G401 (cell line): ENCODE data around the gene PRKN. TPM values are rescaled to one million over a fixed set of nuclear protein-coding genes. Genes with fewer than 3 reads are reported as not detected.

Source experiments
- DNase-seq: peaks from one replicate; pipeline ENCODE4 v3.0.0-alpha.2; 2015; ENCODE audit warnings: low spot score
- in situ Hi-C: cut with HindIII; loops from 2 replicates; pipeline ENCODE4 v1.10.0; 2016; ENCODE audit warnings: low sequenced_read_pairs, mixed read lengths
- total RNA-seq: library from RNA; depleted of rRNA; stranded (reverse); fragments of >200 nt; shearing (Covaris generic); gene quantifications from 2 replicates; pipeline ENCODE4 v1.2.3, GENCODE V29; 2014

PRKN gene
- total RNA-seq, 1 experiment from 2014 or later, result 1.1 TPM

DNA sequence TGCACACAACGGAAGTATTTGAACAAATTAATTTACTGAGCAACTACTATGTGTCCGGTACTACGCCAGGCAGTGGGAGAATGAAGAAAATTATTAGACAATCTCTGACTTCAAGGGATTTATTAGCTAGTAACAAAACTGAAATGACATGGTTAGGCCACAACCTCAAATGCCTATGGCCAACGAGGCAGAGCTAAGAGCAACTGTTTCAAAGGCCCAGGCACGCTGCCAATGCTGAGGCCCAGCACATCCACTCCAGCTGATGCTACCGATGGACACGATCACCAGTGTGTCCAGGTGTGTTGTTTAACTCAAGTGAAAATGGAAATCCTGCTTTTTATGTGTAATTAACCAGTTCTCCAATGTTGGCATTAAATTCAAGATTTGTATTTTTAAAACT is 420.9 kb downstream of the PRKN start:
- no peak for DNase-seq
- in situ Hi-C loops, result no loop called here

DNA sequence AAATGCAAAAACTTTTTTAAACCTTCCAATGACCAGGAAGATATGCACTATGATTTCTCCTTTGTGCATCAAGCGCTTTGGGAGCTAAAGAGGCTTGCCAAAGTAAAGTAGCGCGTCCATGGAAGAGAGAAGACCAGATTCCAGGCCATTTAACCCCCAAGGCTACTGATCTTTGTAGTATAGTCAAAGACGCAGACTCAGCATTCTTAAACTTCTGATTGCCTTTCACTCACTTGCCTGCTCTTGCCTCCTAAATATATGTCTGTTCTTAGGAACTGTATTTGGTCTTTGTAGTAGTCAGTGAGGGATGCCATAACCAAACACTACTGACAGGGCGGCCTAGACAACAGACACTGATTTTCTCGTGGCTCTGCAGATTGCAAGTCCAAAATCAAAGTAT is 426.4 kb downstream of the PRKN start:
- DNase-seq, result no peak
- in situ Hi-C loops, result no loop called here

DNA sequence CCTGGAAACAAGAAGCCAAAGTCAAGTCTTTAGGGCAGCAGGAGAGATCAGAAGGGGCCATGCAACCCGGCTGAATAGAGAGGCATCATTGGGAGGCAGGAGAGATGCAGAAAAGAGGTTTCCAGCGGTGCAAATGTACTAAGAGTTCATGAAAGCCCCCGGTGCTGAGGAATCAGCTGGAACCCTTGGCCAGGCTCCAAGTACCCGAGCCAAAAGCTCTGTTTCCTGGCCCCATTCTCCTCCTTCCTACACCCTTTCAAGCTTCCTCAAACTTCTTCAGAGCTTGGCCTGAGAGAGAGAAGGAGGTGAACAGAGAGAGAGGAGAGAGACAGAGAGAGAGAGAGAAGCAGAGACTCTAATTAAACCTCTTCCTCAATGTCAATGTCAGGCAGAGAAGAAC is 433.5 kb downstream of the PRKN start:
- in situ Hi-C loops, result no loop called here
- no peak for DNase-seq

DNA sequence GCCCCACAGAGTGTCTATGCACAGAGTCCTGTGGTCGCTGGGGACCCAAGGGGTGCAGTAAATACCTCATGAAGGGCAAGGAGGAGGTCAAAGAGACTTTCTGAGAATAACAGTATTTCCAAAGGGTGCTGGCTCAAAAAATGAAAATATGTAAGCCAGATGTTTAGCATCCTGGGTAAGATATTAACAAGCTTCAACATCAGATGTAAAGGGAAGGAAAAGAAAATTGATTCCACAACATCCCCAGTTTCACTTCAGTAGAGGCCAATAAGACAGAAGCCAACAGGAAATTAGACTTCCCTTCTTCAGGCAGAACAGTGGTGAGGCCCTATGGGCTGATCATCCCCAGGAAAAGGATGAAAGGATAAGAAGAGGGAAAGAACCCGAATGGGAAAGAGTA is 434.7 kb downstream of the PRKN start:
- DNase-seq, result no peak
- in situ Hi-C loops, result no loop called here

DNA sequence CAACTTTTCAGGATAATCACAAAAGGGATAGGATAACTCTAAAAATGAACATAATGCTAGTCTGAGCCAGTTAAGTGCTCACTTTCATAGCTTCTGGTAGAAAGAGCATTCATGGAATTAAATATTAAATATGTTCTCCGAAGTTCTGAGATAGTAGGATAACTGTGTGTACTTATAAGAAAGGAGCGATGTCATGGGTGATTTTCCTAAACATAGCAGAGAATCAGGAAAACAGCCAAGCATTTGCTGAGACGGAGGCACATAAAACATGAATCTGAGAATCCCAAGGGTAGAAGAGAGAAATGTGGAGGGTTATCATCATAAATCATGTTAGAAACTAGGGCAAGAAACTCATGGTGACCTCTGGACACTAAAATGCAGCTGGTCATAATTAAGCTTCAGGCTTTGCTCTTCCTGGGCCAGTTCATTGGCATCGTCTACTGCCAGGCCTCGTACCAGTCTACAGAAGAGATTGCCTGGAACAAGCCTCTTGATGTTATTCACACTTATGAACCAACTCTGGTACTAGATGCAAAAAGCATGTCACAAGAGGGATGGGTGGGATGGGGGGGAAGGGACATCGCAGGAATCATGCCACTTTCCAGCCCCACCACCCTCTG is 436.6 kb downstream of the PRKN start:
- in situ Hi-C loops, result no loop called here
- no peak for DNase-seq

DNA sequence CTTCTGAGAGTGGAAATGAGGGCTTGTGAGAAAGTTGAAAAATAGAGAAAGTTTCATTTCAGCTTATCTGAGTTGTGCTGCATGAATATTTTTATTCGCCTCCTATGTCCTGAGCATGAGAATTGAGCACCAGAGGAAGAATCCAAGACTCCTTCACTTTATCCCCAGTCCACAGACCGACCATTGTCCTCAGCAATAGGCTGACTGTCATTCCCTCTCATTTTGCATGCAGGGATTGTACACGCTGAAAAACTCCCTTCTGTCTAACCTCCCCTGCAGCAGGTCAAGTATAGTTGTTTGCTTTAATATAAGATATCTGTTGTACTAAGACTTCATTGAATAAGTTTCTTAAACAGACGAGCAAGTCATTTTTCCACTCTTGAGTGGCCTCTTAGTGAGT is 437.6 kb downstream of the PRKN start:
- DNase-seq, result no peak
- in situ Hi-C loops, result no loop called here

DNA sequence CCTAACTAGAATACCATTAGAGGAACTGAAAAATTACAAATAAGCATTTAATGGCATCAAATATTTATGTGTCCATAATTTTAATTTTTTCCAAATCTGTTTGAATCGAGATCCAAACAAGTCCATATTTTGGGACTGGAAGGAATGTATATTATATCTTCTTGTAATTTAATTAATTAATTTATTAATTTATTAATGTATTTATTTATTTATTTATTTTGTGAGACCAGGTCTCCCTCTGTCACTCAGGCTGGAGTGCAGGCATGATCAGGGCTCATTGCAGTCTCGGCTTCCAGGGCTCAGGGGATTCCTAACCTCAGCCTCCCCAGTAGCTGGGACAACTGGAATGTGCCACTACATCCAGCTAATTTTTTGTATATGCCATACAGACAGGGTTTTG is 453.6 kb downstream of the PRKN start:
- DNase-seq, result no peak
- in situ Hi-C loops, result no loop called here

DNA sequence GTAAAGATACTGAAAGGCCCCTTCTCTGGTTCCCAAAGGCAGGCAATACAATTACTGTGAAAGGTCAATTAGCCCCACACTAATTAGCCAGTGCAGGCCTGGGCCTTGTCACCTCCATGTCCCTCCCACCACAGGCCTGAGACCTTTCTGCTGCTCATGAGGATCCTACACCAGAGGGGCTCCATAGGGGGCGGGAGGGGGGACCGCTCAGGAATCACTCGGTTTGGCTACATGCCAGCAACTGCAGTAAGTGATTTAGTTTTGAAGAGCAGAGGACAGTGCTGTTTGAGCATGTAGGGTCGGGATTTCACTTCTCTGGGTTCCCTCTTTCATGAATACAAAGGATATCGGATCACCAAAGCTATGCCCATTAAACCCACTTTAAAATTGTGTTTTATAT is 455.6 kb downstream of the PRKN start:
- in situ Hi-C loops, result no loop called here
- no peak for DNase-seq

DNA sequence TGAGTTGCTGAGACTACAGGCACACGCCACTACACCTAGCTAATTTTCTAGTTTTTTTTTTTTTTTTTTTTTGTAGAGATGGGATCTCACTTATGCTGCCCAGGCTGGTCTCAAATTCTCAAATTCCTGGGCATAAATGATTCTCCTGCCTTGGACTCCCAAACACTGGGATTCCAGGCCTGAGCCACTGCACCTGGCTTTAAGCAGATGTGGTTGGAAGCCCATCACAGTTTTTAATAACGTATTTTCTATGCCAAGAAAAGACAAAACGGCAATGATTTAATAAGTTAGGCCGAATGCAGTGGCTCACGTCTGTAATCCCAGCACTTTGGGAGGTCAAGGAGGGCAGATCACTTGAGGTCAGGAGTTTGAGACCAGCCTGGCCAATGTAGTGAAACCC is 456.6 kb downstream of the PRKN start:
- DNase-seq, result no peak
- in situ Hi-C loops, result no loop called here

DNA sequence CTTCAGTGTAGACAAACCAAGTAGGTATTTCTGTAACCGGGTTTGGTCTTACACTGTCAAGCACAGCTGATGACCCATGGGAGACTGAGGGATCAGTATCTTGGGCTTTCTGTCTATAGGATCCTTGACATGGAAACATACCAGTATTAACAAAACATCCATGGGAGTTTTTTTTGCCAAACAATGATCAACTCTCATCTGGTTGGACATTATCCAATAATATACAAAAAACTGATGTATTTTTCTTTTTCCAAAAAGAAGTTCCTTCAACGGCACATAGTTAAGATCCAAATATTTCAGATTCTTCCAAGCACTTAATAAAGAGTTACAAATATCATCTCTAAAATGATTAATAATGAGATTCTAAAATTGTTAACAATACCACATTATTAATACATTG is 459.9 kb downstream of the PRKN start:
- no peak for DNase-seq
- in situ Hi-C loops, result no loop called here

DNA sequence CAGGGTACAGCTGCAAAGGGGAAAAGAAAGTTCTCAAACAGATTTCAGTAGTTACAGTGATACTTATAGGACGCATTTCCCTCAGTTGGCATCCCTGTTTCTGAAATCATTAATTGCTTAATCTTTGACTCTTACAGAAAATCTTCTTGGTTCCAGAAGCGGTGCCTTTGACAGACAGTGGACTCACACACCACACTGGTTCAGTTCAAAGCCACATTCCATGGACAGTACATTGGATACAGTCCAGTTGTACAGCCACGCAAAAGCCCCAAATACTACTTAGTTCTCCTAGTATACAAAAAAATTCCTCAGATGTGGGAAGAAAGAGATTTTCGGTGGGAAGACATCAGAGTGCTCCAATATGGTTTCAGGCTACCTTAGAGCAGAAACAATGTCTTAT is 460.4 kb downstream of the PRKN start:
- in situ Hi-C loops, result no loop called here
- no peak for DNase-seq

DNA sequence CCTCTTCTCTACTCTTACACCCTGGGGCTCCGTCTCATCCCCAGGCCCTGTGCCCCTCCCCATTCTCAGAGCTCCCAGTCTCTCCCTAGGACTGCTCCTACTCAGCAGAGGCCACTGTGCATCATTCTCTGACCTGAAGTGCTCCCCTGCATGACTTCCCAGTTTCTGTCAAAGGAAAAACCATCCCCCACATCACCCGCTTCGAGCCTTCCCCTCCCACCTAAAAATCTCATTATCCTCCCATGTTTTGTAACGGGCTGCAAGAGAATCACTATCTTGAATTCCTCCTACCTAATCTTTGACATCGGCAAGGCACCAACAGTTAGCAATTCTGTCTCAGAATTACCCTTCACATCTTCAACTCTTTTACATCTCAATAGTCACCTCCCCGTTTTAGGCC is 463.0 kb downstream of the PRKN start:
- in situ Hi-C loops, result no loop called here
- no peak for DNase-seq

DNA sequence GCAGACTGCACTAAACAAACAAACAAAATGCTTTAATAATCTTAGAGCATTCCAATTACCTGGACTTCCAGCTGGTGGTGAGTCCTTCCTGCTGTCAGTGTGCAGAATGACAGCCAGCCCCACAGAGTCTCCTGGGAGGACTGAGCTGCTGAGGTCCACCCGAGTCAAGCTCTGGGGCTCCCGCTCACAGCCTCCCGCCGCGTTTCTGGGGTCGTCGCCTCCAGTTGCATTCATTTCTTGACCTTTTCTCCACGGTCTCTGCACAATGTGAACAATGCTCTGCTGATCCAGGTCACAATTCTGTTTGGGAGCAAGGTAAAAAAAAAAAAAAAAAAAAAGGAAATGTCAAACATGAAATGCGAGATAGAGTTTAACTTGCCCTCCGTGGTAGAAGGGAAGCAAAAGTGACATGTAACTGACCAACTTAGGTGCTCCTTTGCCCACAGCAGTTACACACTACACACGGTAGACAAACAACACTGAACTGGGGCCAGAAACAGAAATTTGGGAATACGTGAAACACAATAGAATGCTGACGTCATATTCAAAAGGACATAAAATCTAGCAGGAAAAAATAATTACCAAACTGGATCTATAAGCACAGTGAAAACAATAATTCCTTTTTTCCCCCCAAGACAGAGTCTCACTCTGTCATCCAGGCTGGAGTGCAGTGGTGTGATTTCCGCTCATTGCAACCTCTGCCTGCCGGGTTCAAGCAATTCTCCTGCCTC is 464.9 kb downstream of the PRKN start:
- DNase-seq, result no peak
- in situ Hi-C loops, result no loop called here

DNA sequence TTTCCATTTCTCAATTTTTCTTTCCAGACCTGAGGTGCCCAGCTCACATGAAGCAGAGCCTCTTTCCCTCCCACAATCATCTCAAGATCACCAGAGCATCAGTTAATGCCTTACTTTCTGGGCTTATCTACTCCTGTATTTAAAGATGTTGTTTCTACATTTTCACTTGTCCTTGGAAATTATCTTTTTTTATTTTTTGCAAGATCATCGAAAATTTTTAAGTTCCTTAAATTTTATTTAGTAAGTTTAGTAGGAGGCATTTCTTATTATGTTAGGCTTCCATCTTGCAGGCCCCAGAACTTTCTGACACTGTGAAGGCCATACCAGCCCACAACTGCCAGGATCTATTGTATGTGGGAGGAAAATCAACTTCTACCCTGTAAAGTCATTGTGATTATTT is 466.0 kb downstream of the PRKN start:
- DNase-seq, result no peak
- in situ Hi-C loops, result no loop called here

DNA sequence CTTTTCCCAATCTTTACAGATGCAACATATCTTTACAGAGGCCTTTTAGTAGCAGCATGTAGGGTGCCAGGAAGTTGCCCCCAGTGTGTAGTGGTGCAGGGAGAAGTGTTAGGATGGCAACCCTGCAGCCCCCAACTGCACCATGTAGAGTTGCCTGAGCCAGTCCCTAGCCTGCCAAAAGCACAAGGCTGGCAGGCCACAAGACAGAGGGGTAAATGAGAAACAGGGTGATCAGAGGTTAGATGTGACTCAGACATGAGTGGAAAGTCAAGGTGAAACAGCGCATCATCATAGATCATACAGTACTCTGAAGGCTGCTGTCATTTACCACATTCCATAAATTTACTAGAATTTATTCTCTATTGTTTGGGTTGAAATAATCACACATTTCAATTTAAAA is 467.5 kb downstream of the PRKN start:
- in situ Hi-C loops, result no loop called here
- no peak for DNase-seq

DNA sequence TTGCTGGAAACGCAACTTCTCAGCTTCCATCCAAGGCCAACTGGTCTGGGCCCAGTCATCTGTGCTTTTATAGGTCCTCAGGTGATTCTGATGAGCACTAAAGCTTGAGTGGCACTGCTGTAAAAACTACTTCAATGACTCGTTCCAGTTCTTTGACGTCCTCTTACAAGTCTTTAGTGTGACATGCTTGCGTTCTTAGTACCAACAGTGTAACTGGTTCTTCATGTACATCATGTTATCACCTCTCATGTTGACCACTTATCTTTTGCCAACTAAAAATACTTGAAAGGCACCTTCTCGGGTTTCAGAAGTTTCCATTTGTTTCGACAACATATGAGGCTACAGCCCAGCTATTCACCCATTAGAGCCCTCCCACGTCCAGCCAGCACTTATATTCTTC is 468.9 kb downstream of the PRKN start:
- no peak for DNase-seq
- in situ Hi-C loops, result no loop called here

DNA sequence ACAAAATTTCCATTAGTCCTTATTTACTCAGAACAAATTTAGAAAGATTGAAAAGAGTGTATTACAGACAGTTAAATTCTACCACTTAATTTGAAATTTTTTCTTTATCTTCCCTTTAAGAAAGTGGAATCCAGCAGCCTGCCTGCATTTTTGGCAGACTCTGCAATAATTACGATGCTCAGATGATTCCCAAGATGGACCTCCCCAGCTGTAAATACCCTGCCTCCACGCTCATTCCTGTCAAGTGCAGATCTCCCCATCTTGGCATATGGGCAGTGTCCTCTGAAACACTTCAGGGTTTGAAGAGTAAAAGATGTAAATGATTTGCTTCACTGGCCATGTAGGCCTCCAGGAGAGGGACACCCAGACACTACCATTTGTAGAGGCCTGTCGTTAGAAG is 471.2 kb downstream of the PRKN start:
- no peak for DNase-seq
- in situ Hi-C loops, result no loop called here

DNA sequence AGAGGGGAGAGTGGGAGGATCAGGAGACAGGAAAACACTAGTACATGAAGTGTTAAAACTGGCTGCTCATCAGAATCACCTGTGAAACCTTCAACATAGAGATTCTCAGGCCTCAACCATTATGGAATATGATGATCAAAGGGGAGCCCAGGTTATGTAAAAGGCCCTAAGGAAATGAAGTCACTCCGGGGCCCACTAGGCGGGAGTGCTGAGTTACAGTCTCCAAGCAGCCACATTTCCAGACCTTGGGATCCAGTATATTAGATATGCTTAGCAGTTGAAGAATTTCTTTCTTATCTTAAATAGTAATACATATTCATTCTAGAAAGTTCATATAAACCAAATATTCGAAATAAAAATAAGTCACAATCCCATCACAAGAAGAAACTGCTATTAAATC is 476.3 kb downstream of the PRKN start:
- in situ Hi-C loops, result no loop called here
- no peak for DNase-seq

DNA sequence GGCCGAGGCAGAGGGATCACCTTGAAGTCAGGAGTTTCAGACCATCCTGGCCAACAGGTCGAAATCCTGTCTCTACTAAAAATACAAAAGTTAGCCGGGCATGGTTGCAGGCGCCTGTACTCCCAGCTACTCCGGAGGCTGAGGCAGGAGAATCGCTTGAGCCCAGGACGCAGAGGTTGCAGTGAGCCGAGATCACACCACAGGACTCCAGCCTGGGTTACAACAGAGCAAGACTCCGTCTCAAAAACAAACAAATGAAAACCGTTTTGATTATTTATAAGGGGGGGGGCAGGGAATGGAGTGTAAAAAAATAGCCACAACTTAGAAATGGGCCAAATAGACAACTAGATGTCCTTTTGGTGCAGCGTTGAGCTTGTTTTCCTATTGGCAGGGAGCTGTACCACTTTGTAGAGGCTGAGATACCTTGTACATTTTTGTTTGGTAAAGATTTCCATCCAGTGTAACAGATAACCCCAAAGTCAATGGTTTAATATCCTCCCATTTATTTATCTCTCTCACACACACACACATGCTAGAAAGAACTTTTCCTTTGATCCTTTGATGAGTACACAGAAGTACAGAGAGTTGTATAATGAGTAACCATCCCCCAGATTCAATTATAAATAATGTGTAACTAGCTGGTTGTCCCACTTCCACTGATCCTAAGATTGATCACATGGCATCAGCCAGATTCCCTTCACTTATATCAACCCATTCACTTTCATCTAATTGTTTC is 477.5 kb downstream of the PRKN start:
- in situ Hi-C loops, result no loop called here

DNA sequence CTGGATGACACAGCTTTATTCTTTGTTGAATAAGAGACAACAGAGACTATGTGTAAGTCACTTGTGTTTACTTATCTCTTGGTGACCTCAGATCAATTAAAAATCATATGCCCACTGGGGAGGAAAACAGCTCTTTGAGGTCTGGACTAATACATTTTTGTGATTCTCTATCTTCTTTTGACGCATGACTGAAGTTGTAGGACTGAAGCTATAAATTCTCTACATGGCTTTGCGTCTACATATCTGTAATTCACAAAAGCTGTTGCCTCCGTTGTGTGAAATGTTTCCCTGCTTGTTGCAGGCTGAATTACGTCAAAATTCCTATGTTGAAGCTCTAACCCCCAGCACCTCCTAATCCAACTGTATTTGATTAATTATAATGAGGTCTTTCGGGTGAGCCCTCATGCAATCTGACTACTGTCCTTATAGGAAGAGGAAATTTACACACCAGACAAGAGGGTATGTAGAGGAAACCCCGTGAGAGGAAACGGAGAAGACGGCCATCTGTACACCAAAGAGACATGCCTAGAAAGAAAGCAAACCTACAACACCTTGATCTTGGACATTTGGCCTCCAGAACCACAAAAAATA is 481.6 kb downstream of the PRKN start:
- in situ Hi-C loops, result no loop called here
- DNase-seq, result no peak

More for the DNA sequence above, 477.5 kb downstream of the PRKN start:
- no peak for DNase-seq
